ENCODE measurements around the gene GNAI3. TPM values are rescaled to one million over a fixed set of nuclear protein-coding genes. Genes with fewer than 3 reads are reported as not detected.

The GNAI3 gene
- polyA plus RNA-seq, 3 donors = 3.0 to 14.2 (median 10.4) TPM

GRCh38 chr1:109625601-109626560, 77.5 kb downstream of the GNAI3 start:
- peaks cover 0 to 2% (median 0%) of the 10 kb centered on the region in 7 donors for H3K9me3 Mint-ChIP-seq
- peaks cover 36 to 41% of the 10 kb centered on the region in 2 donors for H3K4me1 ChIP-seq (ENCODE audit: control insufficient read depth in 1 of 2, insufficient read depth in 2 of 2, low read length in 2 of 2)
- TF ChIP-seq, protein P1, sequence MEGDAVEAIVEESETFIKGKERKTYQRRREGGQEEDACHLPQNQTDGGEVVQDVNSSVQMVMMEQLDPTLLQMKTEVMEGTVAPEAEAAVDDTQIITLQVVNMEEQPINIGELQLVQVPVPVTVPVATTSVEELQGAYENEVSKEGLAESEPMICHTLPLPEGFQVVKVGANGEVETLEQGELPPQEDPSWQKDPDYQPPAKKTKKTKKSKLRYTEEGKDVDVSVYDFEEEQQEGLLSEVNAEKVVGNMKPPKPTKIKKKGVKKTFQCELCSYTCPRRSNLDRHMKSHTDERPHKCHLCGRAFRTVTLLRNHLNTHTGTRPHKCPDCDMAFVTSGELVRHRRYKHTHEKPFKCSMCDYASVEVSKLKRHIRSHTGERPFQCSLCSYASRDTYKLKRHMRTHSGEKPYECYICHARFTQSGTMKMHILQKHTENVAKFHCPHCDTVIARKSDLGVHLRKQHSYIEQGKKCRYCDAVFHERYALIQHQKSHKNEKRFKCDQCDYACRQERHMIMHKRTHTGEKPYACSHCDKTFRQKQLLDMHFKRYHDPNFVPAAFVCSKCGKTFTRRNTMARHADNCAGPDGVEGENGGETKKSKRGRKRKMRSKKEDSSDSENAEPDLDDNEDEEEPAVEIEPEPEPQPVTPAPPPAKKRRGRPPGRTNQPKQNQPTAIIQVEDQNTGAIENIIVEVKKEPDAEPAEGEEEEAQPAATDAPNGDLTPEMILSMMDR (IDR thresholded peaks at IDR 0.05) = no peak
- H3K27me3 Mint-ChIP-seq (ENCODE audit: low read depth in 3 of 3) = peaks cover 0 to 3% (median 2%) of the 10 kb centered on the region in 3 donors
- H3K27ac Mint-ChIP-seq = peak overlapping the region in 6 of 7 donors; percentile 2 to 66 (median 32)
- H3K4me1 Mint-ChIP-seq = peaks cover 40% of the 10 kb centered on the region
- intact Hi-C loops (cut with micrococcal nuclease) = no loop called here
- peaks cover 59 to 73% of the 10 kb centered on the region in 2 donors for H3K36me3 Mint-ChIP-seq
- H3K27ac ChIP-seq (ENCODE audit: low read depth in 1 of 2, low read length in 2 of 2) = no peak overlapping the region
- H3K36me3 ChIP-seq (replicated peaks in 1 of 2; ENCODE audit: control insufficient read depth in 1 of 2, insufficient read depth in 2 of 2, low read length in 2 of 2) = peaks cover 53 to 57% of the 10 kb centered on the region in 2 donors
- no peaks in the 10 kb centered on the region for H3K9me3 ChIP-seq (replicated peaks in 1 of 2; ENCODE audit: control insufficient read depth in 1 of 2, insufficient read depth in 1 of 2, low read length in 2 of 2)
- peak in 1 of 3 donors; percentile 2 for DNase-seq
- H4K20me1 ChIP-seq (ENCODE audit: insufficient read depth, low read length) = peaks cover 98% of the 10 kb centered on the region
- H3K4me3 Mint-ChIP-seq = no peak overlapping the region
- no peak overlapping the region for H3K4me3 ChIP-seq (replicated peaks in 1 of 3; ENCODE audit: low read depth in 2 of 3, low read length in 3 of 3)
- no peak overlapping the region for H3K9ac ChIP-seq (ENCODE audit: insufficient read depth, low read length, poor library complexity, severe bottlenecking)
- peaks cover 47% of the 10 kb centered on the region for H3K79me2 ChIP-seq (ENCODE audit: insufficient read depth, low read length)
- no peak overlapping the region for H2AFZ ChIP-seq (ENCODE audit: insufficient read depth, low read depth, low read length, poor library complexity, severe bottlenecking)
- no peak overlapping the region for H3K4me2 ChIP-seq (replicated peaks; ENCODE audit: extremely low read depth, low read length, poor library complexity, severe bottlenecking)
- 93% methylated on average over 28 of the region's 32 CpGs for WGBS (ENCODE audit: insufficient coverage)
- no peaks in the 10 kb centered on the region for H3K27me3 ChIP-seq (ENCODE audit: control insufficient read depth in 2 of 2, insufficient read depth in 2 of 2, low read length in 2 of 2)

DNA sequence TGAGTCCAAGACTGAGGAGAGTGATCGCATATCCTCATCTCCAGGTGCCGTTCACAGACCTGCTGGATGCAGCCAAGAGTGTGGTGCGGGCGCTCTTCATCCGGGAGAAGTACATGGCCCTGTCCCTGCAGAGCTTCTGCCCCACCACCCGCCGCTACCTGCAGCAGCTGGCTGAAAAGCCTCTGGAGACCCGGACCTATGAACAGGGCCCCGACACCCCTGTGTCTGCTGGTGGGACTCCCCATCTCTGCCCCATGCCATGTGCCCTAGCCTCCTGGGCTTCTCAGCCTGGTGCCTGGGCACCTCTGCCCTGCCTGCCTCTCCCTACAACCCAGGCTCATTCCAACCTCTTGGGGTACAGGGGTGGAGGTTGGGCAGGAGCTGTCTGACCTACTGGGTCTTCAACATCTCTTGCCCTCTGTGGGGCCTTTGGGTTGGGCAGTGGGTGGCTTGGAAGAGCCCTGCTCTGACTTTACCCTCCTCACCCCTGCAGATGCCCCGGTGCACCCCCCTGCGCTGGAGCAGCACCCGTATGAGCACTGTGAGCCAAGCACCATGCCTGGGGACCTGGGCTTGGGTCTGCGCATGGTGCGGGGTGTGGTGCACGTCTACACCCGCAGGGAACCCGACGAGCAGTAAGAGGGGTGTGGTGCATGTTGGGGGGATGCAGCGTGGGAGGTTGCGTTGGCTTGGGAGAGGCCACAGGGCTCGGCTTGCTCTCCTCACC, 78.4 kb downstream of the GNAI3 start:
- H3K79me2 ChIP-seq (ENCODE audit: insufficient read depth, low read length) = peaks cover 38% of the 10 kb centered on the region
- peaks cover 0 to 3% (median 3%) of the 10 kb centered on the region in 3 donors for H3K27me3 Mint-ChIP-seq (ENCODE audit: low read depth in 3 of 3)
- DNase-seq = peak in 1 of 3 donors; percentile 3
- no peak overlapping the region for H2AFZ ChIP-seq (ENCODE audit: insufficient read depth, low read depth, low read length, poor library complexity, severe bottlenecking)
- peaks cover 30 to 32% of the 10 kb centered on the region in 2 donors for H3K4me1 ChIP-seq (ENCODE audit: control insufficient read depth in 1 of 2, insufficient read depth in 2 of 2, low read length in 2 of 2)
- no peaks in the 10 kb centered on the region for H3K27me3 ChIP-seq (ENCODE audit: control insufficient read depth in 2 of 2, insufficient read depth in 2 of 2, low read length in 2 of 2)
- no peak overlapping the region for H3K4me3 Mint-ChIP-seq
- H3K36me3 Mint-ChIP-seq = peaks cover 65 to 80% of the 10 kb centered on the region in 2 donors
- no peaks in the 10 kb centered on the region for H3K9me3 ChIP-seq (replicated peaks in 1 of 2; ENCODE audit: control insufficient read depth in 1 of 2, insufficient read depth in 1 of 2, low read length in 2 of 2)
- H3K27ac Mint-ChIP-seq = peak overlapping the region in 3 of 7 donors; percentile 22 to 46 (median 25)
- no peak overlapping the region for H3K27ac ChIP-seq (ENCODE audit: low read depth in 1 of 2, low read length in 2 of 2)
- 99% methylated on average over 14 of the region's 21 CpGs for WGBS (ENCODE audit: insufficient coverage)
- intact Hi-C loops (cut with micrococcal nuclease) = no loop called here
- no peak overlapping the region for H3K4me2 ChIP-seq (replicated peaks; ENCODE audit: extremely low read depth, low read length, poor library complexity, severe bottlenecking)
- H3K4me3 ChIP-seq (replicated peaks in 1 of 3; ENCODE audit: low read depth in 2 of 3, low read length in 3 of 3) = no peak overlapping the region
- peaks cover 63 to 66% of the 10 kb centered on the region in 2 donors for H3K36me3 ChIP-seq (replicated peaks in 1 of 2; ENCODE audit: control insufficient read depth in 1 of 2, insufficient read depth in 2 of 2, low read length in 2 of 2)
- H4K20me1 ChIP-seq (ENCODE audit: insufficient read depth, low read length) = peaks cover 98% of the 10 kb centered on the region
- TF ChIP-seq, protein P1 (IDR thresholded peaks at IDR 0.05) = no peak
- no peak overlapping the region for H3K9ac ChIP-seq (ENCODE audit: insufficient read depth, low read length, poor library complexity, severe bottlenecking)
- H3K4me1 Mint-ChIP-seq = peaks cover 34% of the 10 kb centered on the region
- peaks cover 0 to 2% (median 0%) of the 10 kb centered on the region in 7 donors for H3K9me3 Mint-ChIP-seq
